GM21367 (cell line): ENCODE data around the gene BOD1L1.
A peak's percentile ranks its signal among the peaks of the same experiment; 100 is the strongest.
"Not testable (repeated sequence)": the region's sequence is repeated elsewhere in the genome, so short reads cannot be mapped to it uniquely, and the experiment has no call there.

Experiments used
- ATAC-seq: cut with Tn5 transposase; IDR thresholded peaks from one replicate; pipeline ENCODE4 v1.9.1; 2021; ENCODE audit not compliant: unreplicated experiment

The BOD1L1 gene

GRCh38 chr4:13560111-13560510 is 67.4 kb downstream of the BOD1L1 start:
- not testable (repeated sequence) for ATAC-seq

GRCh38 chr4:13559413-13559812 is 68.1 kb downstream of the BOD1L1 start:
- ATAC-seq = no peak

DNA sequence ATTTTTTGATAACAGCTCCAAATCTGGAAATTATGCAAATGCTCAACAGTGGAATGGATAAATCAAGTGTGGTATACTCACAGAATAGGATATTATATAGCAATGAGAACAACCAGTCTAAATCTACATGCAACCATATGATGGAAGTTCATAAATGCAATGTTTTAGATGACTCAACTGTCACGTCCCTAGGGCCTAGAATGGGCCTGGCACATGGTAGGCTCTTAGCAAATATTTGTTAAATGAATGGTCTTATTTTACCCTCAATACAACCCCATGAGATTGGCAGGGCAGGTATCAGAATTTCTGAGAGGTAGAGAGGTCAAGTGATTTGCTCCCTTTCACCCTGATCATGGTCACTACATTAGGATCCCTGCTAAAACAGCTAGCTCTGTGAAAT is 68.6 kb downstream of the BOD1L1 start:
- no peak for ATAC-seq

DNA sequence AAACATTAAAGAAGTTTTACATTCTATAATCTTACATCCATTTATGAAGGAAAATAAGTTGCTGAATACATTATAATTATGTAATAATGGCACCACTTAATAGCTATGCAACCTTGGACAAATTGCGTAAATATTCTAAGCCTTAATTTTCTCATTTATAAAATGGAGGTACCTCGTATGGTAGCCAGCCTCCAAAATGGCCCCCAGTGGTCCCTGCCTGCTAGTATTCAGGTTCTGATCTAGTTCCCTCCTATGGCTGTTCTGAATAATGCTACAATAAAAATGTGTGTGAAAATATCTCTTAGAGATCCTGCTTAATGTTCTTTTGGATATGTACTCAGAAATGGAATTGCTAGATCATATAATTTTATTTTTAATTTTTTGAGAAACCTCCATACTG is 72.2 kb downstream of the BOD1L1 start:
- no peak for ATAC-seq

- ATAC-seq = no peak
Observed at GRCh38 chr4:13553081-13553480, 74.4 kb downstream of the BOD1L1 start.

DNA sequence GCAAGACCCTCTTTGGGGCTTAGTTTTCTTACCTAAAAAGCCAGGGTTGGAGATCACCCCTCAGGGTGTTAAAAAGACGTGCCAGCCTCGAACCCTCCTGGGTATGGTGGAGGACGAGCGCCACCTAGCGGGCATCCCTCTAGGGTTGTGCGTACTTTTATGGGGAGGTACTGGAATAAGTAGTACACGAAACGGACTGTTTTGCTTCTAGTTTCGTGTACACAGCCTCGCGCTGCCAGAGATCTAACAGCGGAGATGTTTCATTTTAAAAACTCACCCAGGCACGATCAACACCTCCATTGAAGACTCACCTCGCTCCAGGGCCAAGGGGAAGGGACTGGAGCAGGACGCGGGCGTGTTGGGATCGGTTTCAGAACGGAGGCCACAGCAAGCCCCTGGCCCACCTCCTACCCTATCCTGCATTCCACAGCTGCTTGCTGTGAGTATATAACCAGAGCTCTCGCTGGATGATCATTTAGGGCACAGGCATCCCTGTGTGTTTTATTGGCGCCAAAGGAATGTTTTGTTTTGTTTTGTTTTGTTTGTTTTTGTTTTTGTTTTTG is 78.5 kb downstream of the BOD1L1 start:
- peak; percentile 57 for ATAC-seq

DNA sequence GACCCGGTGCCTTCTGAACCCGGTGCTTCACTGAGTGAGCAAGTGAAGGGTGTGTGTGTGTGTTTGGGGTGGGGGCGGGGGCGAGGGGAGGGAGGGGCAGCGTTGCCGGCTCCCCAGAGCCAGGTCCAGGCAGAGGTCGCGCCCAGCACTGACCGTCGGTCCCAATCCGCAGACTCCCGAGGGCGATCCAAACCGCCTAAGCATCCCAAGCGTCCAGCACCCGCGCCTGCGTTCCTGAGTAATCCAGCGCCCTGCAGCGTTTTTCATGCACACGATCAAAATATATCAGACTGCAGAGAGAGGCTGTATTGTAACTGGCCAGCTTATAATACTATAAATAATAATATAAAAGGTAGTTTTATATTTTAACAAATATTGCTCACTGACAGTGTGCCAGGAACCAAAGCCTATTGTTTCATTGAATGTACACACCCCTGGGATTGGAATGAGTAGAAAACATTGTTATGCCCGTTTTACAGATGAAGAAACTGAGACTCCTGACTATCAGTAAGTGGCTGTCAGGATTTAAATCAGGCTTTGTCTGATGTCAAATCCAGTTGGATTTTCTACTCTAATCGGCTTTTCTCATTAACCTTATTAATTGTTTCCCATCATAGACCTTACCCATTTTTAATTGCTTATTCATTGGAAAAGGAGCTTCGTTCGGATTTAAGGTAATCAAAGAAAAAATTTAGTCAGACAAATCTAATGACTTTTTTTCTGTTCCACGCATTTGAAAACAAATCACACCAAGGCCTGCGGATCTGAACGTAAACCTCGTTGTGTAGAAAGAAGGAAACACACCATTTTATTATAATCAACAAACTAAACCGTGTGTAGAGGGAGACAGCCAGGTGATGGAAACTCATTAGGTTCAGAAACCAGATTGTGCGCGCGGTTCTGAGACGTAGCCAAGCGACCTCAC is 79.2 kb downstream of the BOD1L1 start:
- ATAC-seq = no peak

GRCh38 chr4:13547485-13548041 is 80.0 kb downstream of the BOD1L1 start:
- no peak for ATAC-seq

- ATAC-seq = no peak
Observed at GRCh38 chr4:13546941-13547484, 80.5 kb downstream of the BOD1L1 start.

DNA sequence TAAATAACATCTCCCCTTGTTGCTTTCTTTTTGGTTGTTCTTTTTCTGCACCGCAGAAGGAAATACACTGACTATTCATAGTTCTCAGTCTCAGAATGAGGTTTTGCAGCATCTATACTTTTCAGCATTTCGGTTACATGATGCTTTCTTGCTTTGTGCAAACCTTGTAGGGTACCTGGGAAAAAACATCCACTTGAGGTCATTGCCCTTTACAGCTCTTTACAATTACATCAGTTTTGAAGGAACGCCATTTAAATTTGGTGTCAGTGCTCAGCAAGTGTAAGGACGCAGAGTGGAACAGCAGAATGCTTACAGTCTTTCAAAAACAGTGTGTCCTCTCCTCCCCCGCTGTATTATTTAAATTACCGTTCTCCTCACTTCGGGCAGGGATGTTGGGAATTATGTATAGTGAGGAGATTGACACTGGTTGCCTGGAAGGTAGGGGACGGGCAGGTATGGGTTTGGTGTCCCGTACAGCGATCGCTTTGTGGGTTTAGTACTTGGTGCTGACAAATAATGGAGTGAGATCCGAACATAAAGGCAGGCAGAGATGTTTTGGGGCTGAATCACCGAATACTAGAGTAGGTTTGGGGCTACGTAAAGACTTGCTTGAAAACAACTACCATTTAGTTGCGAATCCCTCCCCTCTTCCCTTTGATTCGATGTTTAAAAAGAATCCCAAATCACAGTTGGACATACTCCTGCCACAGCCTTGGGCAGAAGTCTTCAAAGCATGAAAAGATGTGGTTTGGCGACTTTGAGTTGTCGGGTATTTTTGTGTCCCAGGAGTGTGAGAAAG is 81.2 kb downstream of the BOD1L1 start:
- no peak for ATAC-seq

DNA sequence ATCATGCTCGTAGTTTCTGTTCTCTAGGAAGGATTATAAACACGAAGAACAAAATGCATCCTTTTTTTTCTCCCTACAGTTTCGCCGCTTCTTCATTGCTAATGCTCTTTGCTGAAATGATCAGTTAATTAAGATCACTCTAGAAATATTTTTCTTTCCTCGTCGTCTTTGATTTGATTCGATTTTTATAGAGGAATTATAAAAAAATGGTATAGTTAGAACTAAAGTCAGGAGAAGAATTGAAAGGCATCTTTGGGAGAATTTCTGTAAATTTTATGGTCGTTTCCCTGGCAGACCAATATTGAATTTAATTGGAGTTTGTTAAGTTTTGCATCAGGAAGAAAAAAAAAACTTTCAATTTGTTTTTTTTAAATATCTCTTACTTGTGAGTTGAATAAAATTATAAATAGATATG is 82.1 kb downstream of the BOD1L1 start:
- ATAC-seq = no peak

GRCh38 chr4:13544606-13545393 is 82.7 kb downstream of the BOD1L1 start:
- ATAC-seq = peak; percentile 67

GRCh38 chr4:13543839-13544605 is 83.5 kb downstream of the BOD1L1 start, which contains the start of gene NKX3-2:
Gene NKX3-2, minus strand, starts transcription at chr4:13544508. Its CDS starts 94 bp downstream, at chr4:13544414.
- no peak for ATAC-seq

DNA sequence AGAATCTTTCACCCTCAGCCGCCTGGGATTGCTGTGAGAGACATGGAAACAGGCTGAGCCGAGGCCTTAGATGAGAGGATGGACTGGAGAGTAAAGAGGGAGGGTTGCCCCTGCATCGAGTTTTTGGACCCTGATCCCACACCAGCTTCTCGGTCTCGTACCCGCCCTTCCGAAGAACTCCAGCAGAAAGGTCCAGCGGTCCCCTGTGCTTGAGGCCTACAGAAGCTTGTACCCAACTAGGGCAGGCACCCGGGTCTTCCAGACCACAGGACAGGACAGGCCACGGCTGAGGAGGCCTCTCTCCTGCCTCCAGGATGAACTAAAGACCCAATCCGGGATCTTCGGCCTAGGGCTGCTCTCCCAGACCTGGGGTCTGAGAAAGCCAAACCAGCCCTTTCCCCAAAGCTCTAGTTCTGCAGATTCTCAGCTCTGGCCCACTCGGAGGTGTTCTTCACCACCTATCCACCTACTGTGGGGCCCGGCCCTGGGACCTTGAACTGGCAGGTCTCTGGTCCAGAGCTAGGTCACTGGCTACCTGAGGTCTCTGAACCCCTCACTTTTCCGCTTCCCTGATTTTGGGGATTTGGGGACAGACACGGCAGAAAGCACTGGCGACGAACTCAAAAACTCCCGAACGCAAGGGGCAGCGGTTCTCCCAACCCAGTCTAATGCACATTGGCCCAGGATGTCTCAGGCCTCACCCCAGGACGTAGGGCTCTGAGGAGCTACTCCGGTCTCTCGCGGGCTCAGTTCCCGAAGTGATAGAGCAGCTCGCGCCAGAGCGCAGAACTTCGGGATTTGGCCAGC is 84.3 kb downstream of the BOD1L1 start:
- ATAC-seq = no peak

GRCh38 chr4:13542577-13543031 is 84.9 kb downstream of the BOD1L1 start:
- ATAC-seq = no peak

DNA sequence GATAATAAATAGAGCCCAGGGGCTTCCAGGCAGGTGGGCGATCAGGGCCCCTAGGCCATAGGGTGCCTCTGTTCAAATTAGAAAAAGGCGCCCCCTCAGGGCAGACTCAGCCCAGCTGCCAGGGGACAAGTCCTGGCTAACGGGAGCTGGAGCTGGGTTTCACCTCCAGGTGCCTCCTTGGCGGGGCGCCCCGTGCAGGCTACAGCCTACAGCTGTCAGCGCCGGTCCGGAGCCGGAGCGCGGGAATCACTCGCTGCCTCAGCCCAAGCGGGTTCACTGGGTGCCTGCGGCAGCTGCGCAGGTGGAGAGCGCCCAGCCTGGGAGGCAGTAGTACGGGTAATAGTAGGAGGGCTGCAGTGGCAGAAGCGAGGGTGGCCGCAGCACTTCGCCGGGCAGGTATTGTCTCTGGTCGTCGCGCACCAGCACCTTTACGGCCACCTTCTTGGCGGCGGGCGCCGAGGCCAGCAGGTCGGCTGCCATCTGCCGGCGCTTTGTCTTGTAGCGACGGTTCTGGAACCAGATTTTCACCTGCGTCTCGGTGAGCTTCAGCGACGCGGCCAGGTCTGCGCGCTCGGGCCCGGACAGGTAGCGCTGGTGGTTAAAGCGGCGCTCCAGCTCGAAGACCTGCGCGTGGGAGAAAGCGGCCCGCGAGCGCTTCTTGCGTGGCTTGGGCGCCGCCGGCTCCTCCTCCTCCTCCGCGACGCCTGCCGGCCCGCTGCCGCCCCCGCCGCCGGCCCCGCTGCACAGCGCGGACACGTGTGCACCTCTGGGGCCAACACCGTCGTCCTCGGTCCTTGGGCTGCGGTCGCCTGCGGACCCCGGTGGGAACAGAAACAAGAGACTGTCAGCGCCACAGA is 85.6 kb downstream of the BOD1L1 start:
- no peak for ATAC-seq

DNA sequence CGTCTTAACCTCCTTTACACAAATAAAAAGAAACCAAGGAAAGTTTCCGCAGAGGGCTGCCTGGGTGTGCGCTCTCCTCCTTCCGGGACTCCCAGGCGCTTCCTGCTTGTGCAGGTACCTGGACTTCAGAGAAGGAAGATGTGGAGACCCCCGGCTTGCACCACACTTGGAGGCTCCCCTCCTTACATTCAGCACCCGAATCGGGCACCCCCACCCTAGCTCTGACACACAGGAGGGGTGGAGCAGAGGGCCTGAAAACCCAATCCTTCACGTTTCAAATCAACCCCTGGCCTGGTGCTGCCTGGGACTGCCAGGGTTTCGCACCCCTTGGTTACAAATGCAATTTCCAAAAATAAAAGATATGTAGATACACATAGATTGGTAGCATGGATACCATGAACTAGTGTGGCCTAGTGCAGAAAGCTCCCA is 86.3 kb downstream of the BOD1L1 start:
- ATAC-seq = no peak
